C1 segment of cervical spinal cord (tissue), 14 donors: Measurements from ENCODE around the gene ACSL3.
A peak's percentile ranks its signal among the peaks of the same experiment; 100 is the strongest.

Source experiments
- DNase-seq, 14 donors: peaks; one replicate each; lab custom pipeline; 2025; lab: John Stamatoyannopoulos, UW

Gene ACSL3

DNA sequence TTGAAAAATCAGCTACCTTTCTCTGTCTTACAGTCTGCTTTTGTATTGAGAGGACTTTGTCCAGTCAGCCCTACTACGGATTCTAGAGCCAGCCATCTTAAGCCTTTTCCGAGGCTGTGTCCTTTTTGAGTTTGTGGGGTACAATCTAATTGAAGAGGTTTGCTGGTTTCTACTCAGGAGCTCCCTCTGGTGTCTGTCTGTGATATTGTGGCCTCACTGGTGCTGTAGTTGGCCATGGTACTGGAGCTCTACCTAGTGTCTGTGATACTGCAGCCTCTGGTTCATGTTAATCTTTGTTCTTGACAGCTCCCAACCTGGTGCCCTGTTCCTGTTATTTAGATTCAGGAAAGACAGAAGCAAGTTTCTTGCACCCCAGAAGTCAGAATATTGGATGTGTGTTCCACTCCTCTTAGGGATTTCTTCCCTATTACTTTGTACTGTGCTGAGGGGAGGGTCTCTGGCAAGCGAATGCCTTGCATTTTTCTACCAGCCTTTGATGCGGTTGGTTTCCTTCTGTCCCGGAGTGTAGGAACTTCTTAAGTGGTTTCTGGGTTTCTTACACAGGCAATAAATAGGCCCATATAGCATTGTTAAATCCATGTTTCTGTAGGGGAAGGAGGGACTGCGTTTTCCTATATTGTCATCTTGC is 78.5 kb downstream of the ACSL3 start:
- DNase-seq, result peak in 4 of 14 donors; percentile 4 to 15 (median 10)

DNA sequence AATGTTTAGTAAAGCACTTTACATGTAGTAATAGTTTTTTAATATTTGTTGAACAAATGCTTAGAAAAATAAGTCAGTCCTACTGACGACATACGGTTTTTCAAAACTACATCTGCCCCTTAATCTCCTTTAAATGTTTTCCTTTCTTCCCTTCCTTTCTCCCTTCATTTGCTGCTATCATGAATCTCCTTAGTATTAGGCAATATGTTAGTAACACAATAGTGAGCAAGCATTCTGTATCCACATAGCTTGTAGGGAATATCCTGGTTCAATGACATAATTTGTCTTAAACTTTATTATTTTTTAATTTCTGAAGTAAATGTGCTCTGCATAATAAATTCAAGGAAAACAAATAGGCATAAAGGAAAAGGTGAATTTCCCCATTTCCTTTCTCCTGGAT is 79.1 kb downstream of the ACSL3 start:
- DNase-seq, result no peak

DNA sequence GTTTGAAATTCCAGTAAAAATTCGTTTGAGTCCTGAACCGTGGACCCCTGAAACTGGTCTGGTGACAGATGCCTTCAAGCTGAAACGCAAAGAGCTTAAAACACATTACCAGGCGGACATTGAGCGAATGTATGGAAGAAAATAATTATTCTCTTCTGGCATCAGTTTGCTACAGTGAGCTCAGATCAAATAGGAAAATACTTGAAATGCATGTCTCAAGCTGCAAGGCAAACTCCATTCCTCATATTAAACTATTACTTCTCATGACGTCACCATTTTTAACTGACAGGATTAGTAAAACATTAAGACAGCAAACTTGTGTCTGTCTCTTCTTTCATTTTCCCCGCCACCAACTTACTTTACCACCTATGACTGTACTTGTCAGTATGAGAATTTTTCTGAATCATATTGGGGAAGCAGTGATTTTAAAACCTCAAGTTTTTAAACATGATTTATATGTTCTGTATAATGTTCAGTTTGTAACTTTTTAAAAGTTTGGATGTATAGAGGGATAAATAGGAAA is 80.7 kb downstream of the ACSL3 start:
- no peak for DNase-seq

DNA sequence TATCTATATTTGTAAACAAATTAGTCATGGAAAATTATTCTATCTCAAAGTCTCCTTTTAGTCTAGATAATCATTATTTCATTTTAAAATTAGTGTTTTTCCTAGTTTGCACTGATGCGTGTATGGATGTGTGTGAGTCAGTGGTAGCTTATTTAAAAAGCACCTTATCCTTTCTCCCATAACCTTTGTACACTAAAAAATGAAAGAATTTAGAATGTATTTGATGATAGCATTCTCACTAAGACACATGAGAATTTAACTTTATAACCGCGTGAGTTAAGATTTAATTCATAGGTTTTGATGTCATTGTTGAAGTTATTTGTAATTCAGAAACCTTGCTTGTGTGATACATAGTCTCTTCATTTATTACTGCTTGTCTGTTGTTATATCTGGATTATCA is 81.7 kb downstream of the ACSL3 start:
- DNase-seq, result no peak

DNA sequence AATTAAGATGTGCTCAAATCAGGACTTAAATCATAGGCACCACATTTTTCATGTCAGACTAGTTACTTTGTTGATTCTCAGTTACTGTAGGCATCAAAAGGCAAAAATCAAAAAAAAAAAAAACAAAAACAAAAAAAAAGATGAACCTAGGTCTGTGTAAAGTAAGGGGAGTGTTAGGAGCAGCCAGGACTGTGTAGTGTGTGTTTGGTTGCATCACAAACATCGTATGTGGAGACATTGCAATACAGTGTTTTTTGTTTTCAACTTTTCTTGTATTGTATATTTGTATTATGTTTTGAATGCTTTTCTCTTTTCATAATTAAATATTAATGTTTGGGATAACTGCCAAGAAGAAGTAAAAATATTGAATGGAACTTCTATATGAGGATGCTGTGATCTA is 82.1 kb downstream of the ACSL3 start:
- no peak for DNase-seq

DNA sequence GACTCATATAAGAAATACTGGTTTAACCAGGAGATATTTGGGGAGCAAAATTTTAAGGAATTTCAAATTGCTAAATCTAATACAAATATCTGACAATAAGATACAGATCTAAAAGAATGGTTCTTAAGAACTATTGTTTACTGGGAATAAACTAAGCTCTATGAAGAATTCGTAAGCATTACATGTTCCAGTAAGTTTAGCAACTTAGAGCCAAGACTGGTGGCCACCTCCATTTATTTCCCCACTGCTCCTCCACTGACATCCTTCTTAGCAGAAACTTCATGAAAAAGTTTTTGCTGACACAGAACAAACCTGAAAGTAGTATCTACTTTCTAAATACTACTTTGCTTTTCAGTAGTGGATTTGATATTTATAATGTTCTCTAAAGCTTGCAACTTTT is 83.0 kb downstream of the ACSL3 start:
- DNase-seq, result no peak

DNA sequence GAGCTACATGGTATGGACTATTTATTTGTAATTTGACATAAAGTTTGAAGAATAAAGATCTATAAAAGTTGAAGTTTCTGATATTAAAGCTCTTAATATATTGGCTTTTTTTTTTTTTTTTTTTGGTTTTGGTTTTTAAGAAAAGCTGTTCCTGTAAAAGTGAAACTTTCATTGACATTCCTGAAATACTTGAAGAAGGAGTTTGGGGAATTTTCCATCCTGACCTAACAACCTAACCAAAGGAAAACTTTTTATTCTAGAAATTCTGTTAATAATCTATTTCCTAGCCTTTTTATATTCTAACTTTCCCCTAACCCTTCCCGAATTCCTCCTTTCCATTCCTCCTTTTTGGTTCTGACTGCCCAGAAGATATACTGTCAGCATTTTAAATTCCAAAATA is 83.7 kb downstream of the ACSL3 start:
- no peak for DNase-seq

DNA sequence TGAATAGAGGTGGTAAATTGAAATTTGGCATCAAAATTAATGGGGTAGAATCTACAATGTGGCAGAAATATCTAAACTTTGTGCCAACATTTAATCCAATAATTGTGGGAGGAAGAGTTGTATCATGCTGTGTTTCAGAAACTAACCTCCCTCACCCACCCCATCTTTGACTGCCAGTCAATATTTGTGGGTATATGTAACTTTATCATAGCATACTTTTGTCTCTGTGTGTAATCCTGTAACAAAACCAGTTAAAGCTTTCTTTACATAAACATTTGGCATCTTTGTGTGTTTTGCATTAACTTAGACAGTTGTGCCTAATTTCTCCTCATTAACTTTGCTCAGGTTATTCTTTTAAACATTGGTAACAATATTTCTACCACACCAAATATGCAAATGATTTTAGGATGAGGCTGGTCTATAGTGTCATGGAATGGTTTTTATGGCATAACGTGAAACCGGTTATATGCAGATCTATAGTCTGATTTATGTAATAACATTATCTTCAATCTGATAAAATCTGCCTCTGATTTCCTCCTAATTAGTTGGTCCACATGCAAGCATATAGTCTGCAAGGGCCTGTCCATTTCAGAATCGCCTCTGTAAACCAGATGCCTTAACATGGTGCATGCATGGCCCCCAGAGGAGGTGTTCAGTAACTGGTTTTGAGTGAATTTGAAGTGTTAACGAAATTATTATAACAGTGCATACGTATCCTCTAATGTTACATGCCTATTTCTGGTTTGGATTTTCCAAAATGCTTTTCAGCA is 84.3 kb downstream of the ACSL3 start:
- no peak for DNase-seq

DNA sequence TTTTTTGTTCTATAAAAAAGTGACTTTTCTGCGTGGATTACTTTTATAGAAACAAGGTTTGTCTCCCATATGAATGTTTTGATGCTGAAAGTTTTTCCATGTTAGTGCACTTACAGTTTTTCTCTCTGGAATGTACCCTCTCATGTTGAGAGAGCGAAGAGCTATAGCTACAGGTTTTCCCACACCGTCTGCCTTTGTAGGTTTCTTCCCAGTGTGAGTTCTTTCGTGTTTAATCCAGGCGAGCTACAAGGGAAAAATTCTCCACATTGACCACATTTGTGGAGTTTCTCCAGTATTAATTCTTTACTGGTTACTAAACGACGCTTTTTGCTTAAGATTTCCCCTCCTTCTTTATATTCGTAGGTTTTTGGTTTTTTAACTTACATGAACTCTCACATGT is 85.1 kb downstream of the ACSL3 start:
- DNase-seq, result no peak

DNA sequence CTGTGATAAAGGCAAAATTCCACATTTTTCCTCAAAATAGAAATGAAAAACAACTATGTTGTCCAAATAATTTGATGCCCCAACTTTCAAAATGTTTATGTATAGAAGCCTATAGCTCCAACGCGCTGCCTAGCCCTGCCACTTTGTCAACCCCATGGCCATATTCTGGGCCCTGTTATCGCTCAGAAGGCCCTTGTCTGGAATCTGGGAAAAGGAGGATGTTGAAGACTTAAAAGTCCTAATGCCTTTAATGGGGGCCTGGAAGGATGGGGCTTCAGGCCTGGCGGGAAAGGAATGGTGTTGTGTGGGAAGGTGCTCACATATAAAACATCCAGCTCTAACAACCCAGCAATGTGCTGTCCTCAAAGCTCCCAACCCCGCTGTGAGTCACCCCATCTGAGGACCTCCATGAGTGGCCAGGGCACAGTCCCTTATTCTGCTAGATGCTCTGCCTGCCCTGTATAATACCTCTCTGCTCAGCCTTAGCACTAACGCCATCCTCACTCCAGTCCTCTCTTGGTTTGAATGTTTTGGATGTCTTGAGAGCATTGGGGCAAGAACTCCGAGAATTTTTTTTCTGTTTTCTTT is 86.0 kb downstream of the ACSL3 start:
- no peak for DNase-seq

DNA sequence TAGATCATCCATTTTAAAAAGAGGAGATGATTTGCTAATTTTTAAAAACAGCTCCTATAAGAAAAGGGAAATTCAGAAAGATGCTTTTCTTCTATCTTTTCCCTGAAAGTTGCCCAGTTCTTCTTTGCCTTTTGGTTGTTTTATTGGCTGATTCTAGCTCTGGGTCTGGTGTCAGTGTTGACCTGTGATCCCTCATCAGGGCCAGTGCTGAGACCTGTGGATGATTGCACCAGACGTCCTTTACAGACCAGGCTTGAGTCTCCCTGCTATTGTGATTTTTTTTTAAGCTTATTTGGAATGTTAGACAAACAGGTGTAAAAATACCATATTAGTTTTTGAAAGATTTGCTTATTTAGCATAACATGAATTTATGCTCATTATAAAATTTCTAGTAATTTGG is 88.2 kb downstream of the ACSL3 start:
- no peak for DNase-seq

DNA sequence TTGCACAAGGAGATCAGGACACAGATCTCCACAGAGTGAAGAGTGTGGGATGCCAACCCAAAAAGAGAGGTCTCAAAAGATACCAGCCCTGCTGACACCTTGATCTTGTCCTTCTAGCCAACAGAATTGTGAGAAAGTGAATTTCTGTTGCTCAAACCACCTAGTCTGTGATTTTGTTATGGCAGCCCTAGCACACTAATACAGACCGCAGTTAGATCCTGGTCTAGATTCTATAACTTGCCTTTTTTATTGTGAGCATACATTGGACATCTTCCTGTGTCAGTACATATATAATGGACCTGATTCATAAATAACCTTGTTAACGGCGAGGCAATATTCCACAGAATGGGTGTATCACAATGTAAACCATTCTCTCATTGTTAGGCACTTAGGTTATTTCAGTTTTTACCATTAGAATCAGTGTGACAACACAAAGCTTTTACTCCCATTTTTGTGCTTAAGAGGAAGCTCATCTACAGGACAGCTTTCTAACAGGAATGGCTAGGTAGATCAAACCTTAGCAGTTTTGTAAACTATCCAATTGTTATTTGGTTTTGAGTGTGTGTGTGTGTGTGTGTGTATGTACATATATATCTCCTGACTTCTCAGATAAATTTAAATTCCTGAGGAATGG is 89.0 kb downstream of the ACSL3 start:
- DNase-seq, result no peak

DNA sequence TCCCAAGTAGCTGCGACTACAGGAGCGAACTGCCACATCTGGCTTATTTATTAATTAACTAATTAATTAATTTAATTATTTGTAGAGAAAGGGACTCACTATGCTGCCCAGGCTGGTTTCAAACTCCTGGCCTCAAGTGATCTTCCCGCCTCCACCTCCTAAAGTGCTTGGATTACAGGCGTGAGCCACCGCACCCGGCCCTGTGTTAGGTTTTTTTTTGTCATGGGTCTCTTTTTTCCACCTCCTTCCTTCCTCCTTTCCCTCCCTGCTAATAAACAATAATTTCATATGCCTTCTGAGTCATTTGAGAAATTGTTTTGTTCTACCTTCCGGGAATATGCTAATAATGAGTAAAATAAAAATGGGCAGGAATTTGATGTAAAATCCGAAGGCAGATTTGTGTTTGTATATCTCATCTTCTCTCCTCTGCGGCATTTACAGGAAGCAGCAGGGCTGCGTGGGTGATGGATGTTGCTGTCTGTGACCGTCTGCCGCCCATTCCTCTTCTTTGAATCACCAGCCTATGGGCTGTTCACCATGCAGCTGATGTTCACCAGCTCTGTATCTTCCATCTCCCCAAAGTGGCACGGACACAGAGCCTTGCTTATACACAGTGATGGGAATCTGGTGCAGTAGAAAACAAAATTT is 89.9 kb downstream of the ACSL3 start:
- DNase-seq, result no peak

DNA sequence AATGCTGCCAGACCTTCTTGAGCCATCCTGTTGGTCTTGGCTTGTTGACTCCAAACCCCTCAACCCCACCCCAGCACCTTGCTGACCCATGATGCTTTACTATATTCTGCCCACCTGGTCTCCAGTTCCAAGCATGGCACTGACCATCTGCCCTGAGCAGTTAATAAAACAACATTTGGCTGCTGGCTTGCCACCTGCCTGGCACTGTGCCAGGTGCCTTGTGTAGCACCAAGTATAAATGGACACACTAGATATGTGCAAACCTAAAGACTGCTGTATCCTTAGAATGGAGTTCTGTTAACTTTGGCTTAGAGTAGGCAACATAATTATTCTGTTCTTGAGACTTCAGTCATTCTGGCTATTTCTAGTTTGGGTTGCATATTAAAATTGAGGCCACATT is 91.4 kb downstream of the ACSL3 start:
- peak in 1 of 14 donors; percentile 4 for DNase-seq

DNA sequence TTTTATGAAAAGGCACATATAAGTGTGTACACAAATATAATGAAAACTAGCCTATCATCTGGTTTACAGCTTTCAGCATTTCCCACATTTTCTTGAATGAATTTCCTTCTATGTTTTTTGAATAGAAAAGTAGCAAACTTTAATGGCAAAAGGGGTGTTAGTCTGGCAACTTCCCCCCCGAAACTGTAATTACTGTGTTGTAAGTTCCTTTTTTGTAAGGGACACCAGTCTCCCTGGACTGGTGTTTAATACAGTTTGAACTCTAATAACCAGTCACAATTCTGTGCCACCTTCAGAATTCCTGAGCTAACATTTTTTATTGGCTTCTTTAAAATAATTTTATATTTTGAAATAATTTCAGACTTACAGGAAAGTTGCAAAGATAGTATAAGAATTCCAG is 94.2 kb downstream of the ACSL3 start:
- no peak for DNase-seq

DNA sequence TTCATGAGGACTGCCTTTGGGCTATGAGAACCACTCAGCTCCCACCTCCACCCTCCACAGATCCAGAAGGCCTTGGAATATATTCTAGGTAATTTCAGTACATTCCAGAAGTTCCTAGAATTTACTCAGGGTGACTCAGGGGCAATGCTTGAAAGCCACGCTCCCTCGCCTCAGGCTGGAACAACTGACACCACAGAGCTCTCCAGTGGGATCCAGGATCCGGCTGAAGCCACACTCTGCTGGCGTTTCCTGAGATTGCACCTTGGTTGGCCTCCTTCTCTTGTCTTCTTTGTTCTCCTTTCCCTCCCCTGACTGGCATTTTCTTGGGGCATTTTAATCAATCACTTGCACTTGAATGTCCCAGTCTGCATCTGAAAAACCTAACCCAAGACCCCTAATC is 98.5 kb downstream of the ACSL3 start:
- no peak for DNase-seq

DNA sequence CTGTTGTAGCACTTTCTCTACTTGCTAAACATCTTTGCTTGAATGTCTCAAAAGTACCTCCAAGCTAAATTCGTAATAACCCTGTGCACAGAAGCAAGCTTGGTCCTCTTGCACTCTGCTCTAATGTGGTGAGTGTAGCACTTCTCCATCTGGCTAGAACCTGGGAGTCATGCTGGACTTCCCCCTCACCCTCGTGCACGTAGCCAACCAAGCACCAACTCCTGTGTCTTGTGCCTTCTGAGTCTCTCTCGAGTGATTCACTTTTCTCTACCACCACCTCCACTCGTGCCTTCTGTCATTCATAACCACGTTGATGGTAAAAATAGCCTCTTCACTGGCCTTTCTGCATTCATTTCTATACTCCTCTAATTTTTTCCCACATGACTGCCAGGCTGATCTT is 99.3 kb downstream of the ACSL3 start:
- DNase-seq, result no peak

DNA sequence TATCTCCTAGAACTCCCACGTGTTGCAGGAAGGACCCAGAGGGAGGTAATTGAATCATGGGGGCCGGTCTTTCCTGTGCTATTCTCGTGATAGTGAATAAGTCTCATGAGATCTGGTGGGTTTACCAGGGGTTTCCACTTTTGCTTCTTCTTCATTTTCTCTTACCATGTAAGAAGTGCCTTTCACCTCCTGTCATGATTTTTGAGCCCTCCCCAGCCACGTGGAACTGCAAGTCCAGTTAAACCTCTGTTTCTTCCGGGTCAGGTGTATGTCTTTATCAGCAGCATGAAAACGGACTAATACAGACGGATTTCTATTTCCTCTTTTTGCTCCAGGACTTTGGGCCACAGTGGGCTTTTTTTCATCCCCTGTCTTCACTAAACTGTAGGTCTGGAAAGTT is 102.8 kb downstream of the ACSL3 start:
- DNase-seq, result no peak

DNA sequence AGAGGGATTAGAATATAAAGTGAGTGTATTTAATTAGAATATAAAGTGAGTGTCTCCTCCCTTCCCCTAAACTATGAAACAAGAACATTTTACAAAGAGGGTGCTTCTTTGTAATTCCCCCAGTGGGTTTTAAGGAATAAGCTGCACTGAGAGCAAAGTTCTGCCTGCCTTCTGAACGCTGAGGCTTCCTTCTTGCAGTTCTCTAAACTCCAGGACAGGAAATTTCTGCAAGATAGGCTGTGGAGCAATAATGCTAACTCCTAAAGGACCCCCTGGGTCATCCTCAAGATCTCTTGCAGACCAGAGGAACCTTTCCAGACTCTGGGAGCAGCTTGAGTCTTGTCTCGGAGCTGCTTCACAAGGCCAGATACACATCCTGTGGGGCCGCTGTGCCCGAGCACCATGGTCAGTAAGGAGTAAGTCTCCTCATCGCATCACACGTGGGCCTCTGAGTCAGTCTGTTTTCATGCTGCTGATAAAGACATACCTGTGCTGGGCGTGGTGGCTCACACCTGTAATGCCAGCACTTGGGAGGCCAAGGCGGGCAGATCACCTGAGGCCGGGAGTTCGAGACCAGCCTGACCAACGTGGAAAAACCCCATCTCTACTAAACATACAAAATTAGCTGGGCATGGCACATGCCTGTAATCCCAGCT is 103.7 kb downstream of the ACSL3 start:
- DNase-seq, result no peak

DNA sequence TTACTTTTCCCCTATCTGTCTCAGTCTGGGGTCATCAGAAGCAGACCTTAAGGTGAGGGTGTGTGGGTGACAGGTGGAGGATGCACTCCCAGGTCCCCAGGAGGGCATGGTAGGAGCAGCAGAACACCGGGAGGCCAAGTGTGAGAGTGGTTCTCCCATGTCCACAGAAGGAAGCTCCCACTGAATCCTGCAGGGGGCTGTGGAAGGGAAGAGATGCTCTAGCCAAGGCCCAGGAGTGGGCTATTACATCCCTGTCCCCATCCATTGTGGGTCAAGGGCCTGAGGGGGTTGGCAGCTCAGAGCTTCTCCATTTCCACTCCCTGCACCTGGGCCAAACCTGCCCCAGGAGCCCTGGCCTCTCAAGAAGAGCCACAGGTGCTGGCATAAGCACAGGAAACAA is 104.7 kb downstream of the ACSL3 start:
- no peak for DNase-seq

DNA sequence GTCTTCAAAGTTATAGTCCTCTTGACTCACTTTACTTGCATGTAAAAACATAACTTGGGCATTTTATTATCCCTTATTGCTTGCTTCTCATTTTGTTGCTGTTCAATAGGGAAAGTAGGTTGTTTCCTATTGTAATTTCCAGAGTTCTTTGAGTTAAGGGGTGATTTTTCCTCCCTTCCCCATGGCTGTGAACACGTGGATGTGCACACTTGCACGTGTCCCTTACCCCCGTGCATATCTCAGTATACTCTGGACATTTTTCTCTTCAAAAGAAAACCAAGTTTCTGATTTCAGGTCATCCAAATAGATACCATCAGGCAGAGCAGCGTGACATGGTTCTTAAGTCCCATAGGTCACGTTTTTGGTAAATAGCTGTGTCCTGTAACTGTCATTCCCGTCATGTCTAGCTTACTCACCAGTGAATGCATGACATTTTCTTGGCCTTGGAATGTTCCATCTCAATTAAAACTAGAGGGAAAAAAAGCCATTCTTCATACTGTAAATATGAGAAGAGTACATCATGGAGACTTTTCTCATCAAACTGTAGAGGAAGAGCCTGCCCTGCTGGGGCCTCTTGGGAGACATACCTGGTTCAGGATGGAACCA is 107.8 kb downstream of the ACSL3 start:
- no peak for DNase-seq
